GM21367 (cell line): ENCODE data around the gene GPR37L1.
"Not testable (repeated sequence)": the region's sequence is repeated elsewhere in the genome, so short reads cannot be mapped to it uniquely, and the experiment has no call there.

Experiments
- ATAC-seq: cut with Tn5 transposase; IDR thresholded peaks from one replicate; pipeline ENCODE4 v1.9.1; 2021; ENCODE audit not compliant: unreplicated experiment

Gene GPR37L1

DNA sequence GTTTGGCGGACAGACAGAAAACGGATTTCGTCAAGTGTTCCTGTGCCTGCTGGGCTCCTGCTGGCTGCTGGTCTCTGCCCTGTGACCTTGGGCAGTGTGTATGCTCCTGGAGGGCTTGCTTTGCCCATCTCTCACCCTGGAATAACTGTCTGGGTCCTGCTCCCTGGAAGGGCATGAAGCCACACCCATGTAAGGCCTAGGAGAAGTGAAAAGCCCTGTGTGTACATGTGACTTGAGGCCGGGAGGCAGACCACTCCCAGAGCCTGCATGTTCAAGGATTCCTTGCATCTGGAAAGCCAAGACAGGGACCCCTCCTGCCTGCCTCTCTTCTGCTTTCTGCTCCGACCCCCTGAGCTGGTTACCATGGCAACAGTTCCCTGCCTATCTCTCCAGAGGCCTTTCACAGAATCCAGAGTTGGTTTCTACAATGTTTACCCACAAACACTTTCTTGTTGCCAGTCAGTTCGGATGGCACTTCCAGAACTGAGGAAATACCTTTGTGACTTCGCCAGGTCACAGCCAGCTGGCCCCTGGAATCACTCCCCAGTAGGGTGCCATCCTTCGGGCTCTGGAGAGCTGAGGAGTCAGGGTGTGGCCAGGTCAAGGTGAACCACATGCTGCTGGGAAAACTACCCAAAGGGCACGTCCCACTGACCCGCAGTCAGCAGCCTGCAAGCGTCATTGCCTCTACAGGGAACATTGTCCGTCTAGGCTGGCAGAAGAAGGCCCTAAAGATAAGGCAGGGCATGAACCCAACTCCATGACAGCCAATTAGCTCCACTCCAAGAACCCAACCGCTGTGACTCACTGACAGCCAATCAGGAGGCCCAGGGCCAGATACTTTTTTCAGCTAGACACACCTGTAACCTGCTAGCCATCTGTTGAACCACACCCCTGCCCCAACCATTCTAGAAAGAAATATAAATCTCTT, 14.7 kb upstream of the GPR37L1 start:
- ATAC-seq = no peak

DNA sequence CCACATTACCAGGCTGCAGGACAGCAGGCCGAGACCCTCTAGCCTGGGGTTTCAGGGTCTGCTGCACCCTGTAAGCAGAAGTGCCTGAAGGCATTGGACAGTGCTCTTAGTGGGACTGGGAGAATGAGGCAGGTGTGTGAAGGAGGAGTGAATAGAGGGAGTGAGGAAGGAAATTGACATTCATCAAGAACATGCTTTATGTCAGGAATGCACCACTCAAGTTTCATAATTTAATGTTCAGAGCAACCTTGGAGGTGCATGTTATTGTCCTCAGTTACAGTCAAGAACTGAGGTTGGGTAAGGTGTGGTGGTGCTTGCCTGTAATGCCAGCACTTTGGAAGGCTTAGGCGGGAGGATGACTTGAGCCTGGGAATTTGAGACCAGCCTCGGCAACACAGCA, 11.7 kb upstream of the GPR37L1 start:
- no peak for ATAC-seq

DNA sequence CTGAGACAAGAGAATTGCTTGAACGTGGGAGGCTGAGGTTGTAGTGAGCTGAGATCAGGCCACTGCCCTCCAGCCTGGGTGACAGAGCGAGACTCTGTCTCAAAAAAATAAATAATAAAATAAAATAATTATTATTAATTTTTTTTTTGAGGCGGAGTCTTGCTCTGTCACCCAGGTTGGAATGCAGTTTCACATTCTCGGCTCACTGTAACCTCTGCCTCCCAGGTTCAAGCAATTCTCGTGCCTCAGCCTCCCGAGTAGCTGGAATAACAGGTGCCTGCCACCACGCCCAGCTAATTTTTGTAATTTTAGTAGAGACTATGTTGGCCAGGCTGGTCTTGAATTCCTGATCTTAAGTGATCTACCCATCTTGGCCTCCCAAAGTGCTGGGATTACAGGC, 11.1 kb upstream of the GPR37L1 start:
- not testable (repeated sequence) for ATAC-seq

DNA sequence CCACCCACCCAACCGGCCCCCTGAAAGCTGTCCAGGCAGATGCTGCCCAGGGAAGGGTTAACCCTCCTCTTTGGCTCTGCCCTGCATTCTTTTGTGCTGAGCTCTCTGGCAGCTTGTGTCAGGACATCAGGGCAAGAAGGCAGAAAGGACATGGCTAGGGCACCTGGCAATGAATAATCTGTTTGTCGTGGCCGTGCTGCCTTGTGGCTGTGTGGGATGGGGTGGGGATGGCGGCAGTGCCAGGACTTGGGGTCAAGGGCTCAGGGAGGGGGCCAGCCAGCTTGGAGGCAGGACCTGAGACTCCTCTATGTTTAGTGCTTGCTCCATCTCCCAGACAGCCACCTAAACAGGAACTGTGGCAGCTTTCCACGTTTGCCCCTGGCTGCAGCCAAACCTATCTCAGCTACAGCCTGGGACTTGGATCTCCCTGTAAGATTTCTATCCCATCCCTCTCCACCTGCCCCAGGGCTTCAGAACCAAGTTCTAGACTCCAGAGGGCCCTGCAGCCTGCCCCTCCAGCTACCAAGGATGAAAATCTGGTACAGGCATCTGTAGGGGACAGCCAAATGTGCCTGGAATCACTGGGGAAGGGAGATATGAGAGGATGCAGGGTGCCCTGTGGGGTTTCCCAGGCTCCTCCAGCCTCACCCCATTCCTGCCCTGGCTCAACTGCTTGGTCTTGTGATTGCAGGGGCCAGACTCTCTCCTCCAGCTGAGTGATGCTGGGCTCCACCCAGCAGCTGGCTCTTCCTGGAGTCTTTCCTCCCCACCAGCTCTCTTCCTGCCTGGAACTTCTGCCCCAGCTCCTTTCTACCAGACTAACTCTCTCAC, 9.6 kb upstream of the GPR37L1 start:
- no peak for ATAC-seq

DNA sequence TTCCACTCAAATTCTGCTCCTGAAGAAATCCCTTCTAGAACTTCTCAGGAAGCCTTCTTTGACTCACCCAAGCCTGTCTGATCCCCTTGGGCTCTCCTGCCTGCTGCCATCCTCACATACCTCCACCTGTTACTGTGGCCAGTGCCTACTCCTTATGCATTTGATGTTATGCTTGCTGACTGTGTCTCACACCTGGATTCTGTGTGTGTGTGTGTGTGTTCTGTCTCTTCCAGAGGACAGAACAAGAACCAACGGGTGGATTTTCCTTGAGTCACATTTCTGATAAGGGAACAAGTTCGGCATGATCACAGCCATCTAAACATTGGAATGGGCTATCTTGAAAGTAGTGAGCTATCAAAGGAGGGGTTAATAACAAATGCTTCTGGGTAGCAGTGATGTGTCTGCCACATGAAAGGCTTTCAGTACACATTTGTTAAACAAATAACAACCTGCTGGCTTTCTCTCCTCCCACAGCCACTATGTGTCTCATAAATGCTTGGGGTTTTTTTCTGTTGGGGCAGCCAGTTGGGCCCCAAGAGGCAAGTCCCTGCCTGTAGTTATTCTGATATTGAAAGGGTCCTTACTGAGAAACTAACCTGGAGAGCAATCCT, 8.9 kb upstream of the GPR37L1 start:
- ATAC-seq = no peak

- no peak for ATAC-seq
These were observed 6.4 kb upstream of the GPR37L1 start for GRCh38 chr1:202116287-202116686.

- ATAC-seq = no peak
These were observed 4.8 kb upstream of the GPR37L1 start for GRCh38 chr1:202117898-202118371.

- no peak for ATAC-seq
These were observed 1.7 kb upstream of the GPR37L1 start for GRCh38 chr1:202121006-202121405.

DNA sequence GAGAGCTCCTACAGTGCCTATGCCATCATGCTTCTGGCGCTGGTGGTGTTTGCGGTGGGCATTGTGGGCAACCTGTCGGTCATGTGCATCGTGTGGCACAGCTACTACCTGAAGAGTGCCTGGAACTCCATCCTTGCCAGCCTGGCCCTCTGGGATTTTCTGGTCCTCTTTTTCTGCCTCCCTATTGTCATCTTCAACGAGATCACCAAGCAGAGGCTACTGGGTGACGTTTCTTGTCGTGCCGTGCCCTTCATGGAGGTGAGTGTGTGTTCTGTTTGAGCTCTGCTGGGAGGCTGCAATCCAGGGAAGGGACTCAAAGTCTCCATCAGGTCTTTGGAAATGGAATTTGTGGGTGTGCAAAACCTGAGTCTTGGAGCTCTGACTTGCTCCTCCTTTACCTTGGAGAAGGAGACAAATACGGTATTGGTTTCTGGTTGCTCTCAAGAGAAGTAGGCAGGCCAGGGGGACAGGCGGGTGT, 658 bp downstream of the GPR37L1 start:
- no peak for ATAC-seq

DNA sequence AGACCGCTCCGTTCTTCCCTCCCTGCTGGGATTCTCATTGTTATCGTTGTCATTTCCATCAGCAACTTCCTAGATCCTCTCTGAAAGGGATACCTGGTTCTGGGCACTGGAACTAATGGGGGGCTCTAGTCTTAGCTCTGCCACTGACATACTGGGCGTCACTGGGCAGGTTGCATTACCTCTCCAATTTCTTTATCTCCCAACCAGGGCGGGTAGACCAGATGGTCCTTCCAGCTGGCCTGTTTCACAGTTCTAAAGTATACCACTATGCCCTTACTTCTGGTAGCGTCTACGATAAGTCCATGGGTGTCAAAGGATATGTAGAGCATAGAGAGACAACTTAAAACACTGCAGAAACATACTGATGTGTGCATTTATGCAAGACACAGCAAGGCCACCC, 1.4 kb downstream of the GPR37L1 start:
- no peak for ATAC-seq

DNA sequence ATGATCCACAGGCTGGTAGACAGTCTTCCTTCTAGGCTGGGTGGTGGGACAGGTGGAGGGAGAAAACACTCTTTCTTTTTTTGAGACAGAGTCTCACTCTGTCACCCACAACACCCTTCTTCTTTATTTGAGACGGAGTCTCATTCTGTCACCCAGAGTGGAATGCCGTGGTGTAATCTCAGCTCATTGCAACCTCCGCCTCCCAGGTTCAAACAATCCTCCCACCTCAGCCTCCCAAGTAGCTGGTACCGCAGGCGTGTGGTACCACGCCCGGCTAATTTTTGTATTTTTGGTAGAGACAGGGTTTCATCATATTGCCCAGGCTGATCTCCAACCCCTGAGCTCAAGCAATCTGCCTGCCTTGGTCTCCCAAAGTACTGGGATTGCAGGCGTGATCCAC, 2.9 kb downstream of the GPR37L1 start:
- ATAC-seq = no peak

- no peak for ATAC-seq
These were observed 3.7 kb downstream of the GPR37L1 start for GRCh38 chr1:202126426-202126825.

DNA sequence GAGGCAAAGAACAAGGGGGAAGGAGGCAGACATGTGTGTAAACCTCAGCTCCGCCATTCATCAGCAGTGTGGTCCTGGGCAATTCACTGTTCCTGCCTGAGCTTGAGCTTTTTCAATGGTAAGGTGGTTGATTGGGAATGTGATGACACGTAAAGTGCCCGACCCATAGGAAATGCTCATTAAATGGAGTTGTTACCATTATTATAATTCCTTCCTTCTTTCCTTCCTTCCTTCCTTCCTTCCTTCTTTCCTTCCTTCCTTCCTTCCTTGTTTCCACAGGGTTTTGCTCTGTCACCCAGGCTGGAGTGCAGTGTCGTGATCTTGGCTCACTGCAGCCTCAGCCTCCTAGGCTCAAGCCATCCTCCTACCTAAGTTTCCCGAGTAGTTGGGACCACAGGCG, 4.3 kb downstream of the GPR37L1 start:
- ATAC-seq = no peak

GRCh38 chr1:202127836-202128622, 5.3 kb downstream of the GPR37L1 start:
- no peak for ATAC-seq

DNA sequence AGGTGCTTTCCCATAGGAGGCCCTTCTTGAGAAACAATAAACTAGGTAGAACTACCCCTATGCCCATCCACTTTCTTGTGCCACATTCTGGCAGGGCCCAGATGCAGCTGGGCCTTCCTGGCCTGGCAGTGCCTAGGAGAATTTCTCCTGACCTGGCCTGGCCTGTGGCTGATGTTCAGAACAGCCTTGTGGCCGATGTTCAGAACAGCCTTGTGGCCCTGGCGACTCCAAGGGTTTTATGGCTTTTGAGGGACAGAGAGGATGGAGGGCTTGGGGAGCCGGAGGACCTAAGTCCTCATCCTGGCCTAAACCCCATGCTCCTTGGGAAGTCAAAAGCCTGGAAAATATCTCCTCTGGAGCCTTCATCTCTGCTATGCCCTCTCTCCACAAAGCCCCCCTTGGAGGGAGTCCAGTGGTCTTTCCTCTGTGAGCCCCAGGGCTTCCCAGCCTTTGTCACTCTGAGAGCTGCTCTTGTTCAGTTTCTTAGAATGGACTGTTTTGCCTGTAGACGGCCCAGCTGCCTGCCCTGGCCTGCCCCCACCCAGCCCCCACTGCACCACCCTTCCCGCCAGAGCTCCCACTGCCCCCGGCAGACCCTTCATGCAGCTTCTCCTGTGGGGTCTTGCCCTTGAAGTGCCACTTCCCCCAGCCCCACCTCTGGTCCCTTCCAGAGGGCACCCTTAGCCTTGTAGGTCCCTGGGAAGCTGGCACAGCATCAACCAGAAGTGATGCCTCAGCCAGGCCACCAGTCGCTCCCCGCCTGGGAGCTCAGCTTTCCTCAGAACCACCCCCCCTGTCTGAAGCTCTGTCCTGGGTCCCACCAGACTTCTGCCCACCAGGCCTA, 7.0 kb downstream of the GPR37L1 start:
- no peak for ATAC-seq

- no peak for ATAC-seq
These were observed 7.6 kb downstream of the GPR37L1 start for GRCh38 chr1:202130297-202130721.

GRCh38 chr1:202130816-202131522, 8.3 kb downstream of the GPR37L1 start:
- ATAC-seq = no peak

- ATAC-seq = no peak
These were observed 9.5 kb downstream of the GPR37L1 start for GRCh38 chr1:202131956-202132821.
